GM19463 (cell line): Measurements from ENCODE around the gene COL7A1.
A peak's percentile ranks its signal among the peaks of the same experiment; 100 is the strongest.

Source experiments
- ATAC-seq: cut with Tn5 transposase; IDR thresholded peaks from one replicate; pipeline ENCODE4 v1.9.1; 2021; ENCODE audit warnings: mild to moderate bottlenecking, moderate library complexity; ENCODE audit not compliant: unreplicated experiment

COL7A1 gene

GRCh38 chr3:48619541-48620524 is 24.7 kb upstream of the COL7A1 start:
- no peak for ATAC-seq

DNA sequence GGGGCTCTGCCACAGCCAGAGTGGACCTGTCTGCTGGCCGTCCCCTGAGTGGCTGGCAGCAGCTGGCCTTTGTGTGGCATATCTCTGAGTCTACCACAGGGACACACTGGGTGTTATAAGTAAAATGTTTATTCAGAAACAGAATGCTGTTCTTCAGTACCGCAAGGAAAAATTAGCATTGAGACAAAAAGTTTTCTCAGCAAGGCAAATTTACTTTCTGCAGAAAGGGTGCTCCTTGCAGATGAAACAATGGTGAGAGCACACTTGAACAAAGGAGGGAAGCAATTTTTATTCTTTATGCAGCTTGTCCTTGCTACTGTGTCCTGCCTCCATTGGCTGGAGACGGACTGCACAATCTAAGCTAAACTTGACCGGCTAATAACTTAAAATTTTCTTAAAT is 22.4 kb upstream of the COL7A1 start:
- no peak for ATAC-seq

DNA sequence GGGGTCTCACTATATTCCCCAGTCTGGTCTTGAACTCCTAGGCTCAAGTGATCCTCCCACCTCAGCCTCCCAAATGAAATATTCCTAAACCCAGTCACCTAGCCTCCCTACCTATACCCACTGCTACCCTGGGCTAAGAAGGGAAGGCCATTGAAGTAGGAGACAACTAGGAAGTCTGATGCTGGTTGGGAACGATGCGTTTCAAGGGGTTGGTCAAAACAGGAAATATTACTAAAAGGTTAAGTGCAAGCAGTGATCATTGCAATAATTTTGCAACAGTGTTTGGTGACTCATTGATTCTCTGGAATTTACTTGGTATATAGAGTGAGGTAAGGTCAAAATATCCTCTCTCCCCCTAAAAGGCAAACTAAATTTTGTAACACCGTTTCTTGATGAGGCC is 18.9 kb upstream of the COL7A1 start:
- ATAC-seq, result no peak

DNA sequence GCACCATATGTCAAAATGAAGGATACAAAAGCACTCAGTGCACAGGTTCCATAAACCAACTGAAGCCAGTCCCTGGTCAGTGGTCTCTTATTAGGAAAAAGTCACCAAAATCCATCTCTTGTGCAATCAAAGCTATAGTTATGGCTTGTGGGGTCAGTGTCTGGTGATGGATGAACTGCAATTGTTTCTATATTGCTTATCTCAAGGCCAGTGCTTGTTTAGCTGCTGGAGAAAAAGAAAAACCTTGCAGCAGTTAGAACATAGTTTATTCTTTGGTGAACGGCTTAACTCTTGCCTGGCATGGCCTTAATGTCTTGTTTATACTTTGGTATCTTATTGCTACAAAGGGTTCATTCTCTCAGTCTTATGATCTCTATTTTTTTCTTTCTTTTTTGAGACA is 17.2 kb upstream of the COL7A1 start:
- ATAC-seq, result no peak

DNA sequence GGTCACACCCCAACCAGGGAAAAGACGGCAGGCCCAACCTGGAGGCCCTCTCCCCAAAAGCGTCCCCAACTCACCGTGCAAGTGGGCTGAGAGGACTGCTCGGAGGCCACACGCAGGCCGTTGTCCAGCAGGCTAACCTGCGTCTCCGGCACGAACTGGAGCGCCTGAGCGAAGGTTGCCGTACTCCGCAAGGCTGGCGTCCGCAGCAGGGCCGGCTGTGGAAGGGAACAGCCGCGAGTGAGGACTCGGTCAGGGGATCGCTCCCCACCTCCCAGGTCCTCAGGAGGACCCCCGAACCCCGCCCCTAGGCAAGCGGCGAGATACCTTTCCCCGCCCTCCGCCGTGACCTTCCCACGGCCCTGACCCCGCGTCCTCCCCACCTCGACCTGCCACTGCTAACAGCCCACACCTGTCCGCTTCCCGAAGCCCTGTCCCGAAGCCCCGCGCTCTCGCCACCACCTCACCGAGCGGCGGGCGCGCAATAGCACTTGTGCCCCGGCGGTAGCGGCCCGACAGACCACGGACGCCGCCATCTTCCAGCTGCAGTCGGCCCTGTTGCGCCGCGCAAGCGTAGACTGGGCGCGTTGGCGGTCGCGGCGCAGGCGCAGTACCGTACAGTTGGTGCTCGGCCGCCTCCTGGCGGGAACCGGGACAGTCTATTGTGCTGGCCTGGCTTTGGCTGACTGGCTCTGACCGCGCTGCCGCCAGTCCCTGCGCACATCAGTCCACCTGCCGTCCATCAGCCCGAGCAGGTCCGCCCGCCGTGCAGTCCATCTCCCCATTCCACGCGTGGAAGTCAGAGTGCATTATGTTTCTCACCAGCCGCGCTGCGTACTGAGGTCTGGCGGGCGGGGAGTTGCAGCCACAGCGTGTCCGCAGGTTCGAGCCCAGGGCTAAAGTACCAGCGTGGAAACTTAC is 14.2 kb upstream of the COL7A1 start, which contains the start of gene UQCRC1:
UQCRC1 (minus strand) TSS at position 559 of the 918 bp plus-strand sequence; CDS start at position 533, 26 bp downstream.
- ATAC-seq, result peak; percentile 99

GRCh38 chr3:48607519-48607918 is 12.4 kb upstream of the COL7A1 start:
- no peak for ATAC-seq

- ATAC-seq, result no peak
Observed at GRCh38 chr3:48601622-48601994, 6.5 kb upstream of the COL7A1 start.

DNA sequence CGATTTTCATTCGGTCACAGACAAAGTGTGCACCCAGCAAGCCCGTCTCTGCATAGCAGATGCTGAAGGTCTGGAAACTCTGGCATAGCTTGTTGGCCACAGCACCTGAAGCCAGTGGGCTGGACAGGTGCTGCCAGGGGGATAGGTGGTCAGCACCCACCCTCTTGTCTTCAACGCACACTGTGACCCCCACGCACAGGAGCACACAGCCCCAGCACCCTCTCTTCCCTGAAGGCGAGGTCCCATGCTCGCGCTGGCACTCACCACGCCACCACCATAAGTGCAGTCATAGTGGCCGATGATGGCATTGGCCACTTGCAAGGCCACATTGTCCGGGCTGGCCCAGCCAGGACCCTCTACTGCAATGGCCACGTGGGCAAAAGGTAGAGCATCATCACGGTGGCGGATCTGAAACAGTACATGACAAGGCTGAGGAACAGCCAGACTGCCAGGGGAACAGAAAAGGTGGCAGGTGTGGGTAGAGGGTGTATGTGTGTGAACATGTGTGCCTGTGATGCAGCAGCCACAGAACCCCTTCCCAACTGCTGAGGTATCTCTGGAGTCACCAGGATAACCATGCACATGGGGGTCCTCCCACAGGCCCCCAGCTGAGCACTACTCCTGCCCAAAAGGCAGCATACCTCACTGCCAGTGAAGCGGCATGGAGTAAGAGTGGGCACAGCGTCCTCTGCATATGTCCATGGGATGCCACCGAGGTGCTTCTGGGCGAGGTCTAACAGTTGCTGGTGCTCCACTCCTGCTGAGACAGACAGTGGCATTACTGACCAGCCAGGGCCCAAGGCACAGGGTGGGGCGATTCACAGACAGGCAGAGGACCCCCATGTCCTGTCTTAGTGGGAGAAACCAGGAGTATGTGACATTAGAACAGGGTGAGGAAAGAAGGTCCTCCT is 5.8 kb upstream of the COL7A1 start:
- ATAC-seq, result no peak

GRCh38 chr3:48599509-48600285 is 4.6 kb upstream of the COL7A1 start:
- no peak for ATAC-seq

DNA sequence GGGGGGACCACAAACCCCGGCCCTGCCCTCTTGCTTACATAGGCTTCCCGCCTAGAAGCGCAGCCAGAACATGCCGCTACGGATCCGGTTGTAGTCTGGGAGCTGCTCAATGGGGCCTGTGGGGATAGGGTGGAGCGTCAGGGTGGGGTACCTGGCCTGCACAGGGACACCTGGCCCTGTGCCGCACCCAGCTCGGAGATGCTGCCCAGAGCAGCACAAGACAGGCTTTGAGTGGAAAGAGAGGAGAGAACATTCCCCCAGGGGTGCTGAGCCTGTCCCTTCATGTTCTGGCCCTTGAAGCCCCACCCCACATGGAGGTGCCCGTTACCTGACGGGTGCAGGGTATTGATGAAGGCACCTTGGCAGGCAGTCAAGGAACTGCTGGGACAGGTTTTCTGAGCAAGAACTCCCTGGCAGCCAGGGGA is 4.0 kb upstream of the COL7A1 start:
- no peak for ATAC-seq

DNA sequence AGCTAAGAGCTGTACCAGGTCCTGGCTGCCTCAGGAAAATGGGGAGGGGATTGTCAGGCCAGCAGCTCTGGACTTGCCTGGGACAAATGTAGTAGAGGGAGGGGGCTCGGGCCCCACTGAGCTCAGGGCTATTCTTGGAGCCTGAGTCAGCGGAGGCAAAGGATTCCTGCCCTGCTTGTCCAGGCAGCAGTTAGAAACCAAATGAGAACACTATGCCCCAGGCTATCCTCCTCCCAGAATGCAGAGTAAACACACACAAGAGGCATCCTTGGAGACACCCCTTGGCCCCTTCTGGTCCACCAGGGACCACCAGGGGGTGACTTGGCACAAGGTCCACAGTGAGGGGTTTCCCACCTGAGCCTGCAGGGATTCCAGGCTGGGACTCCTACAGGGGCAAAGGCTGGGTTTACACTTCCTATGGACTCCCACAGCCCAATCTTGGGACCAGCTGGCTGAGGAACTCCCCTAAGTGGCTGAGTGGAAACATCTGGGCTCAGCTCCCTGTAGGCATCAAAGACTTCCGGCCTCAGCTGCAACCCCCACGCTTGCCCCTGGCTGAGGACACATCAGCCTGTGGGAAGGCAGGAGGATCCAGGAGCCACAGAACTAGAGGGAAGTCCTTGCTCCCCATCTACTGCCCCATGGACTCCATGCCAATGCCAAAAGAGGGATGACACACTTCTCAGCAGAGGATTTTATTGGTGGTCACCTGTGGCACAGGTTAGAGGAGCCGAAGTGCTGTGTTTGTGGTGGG is 3.4 kb upstream of the COL7A1 start:
- no peak for ATAC-seq

DNA sequence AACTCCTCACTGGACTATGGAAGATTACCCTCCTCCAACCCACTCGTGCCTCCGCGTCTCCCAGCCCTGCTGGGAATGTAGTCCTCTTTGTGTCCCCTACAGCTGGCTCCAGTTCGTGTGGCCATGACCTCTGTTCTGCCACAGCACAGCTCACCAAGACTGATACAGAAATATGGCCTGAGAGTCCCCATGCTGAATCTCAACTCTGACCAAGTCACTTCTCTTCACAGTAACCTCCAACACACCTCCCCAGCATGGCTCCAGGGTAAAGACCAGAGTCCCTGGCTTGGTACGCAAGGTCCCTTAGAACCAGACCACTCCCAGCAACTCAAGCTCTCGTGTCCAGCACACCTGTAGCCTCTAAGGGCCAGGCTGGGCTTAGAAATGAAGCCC is 2.3 kb upstream of the COL7A1 start:
- ATAC-seq, result no peak

DNA sequence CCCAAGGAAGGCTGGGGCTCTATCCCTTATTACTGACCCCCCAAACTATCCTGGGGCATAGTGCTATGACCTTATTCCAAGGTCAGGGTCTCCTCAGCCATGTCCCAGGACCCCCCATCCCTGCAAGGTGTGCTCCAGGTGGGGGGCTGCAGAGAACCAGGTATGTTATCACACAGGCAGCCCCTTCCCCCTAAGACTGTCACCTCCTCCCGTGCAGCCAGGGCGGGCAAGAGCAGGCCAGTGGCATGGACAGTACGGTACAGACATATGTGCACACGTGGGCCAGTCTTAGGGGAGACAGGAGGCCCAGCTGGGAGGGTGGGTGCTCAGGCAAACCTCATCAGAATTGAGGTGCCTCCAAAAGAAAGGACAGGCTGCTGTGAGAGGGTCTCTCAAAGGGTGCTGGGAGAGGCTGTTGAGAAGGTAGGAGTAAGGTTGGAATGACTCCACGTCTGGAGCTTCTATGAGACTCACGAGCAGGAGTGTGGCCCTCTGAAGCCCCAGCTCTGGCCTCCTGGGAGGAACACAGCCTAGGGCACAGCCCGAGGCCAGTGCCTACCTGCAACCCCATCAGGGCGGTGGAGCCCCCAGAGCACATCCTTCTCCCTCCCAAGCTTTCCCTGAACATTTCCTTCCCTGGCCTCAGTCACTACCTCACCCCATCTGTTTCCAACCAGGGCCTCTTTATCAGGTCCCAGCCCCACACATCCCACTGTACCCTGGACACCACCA is 1.7 kb upstream of the COL7A1 start:
- no peak for ATAC-seq

- ATAC-seq, result no peak
Observed at GRCh38 chr3:48596157-48596556, 1.0 kb upstream of the COL7A1 start.

GRCh38 chr3:48595526-48596121 is 495 bp upstream of the COL7A1 start:
- ATAC-seq, result no peak

DNA sequence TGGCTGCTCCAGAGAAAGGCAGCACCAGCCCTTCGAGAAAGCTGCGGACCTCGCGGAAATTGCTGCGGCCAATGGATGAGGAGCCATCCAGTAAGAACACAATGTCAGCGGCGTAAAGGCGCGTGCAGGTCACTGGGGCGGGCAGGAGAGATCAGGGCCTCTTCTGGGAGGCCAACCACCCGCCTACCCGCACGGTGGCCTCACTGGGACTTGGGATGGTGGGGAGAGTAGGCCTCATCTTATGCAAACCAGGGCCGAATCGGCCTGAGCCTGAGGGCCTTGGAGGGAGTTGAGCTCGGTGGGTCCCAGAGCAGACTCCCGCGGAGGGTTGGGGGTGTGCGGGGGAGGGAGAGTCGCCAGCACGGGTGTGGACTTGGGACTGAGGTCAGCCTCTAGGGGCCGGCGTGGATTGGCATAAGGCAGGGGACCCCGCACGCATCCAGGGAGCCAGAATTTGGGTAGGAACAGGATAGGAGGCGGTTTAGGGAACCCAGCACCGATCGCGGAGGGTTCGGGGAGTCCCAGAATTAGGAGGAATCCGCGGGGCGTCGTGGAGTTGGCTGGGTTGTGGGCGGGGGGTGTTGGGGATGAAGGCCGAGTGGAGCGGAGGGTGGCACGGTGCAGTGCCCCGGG is 596 bp downstream of the COL7A1 start:
- no peak for ATAC-seq

GRCh38 chr3:48593337-48593736 is 1.8 kb downstream of the COL7A1 start:
- no peak for ATAC-seq
